A549 (cell line): ENCODE results near the gene CNTN1. TPM values are rescaled to one million over a fixed set of nuclear protein-coding genes. Genes with fewer than 3 reads are reported as not detected.

Experiments
- ATAC-seq, 2 experiments: fragments of 200-7000 bp in 1 of 2; fragments of >200 bp in 1 of 2; cut with Nextera tagmentation in 1 of 2; cut with Tn5 transposase in 1 of 2; 3 replicates each; pipeline versions ENCODE4 v1.8.0 to v1.9.1; 2018 to 2020; ENCODE audit warnings: mild to moderate bottlenecking in 1 of 2, moderate library complexity in 1 of 2
- CTCF ChIA-PET: fragments of 300-600 bp; sonication (Branson Sonifier 250); formaldehyde crosslinking; extraction: SDS; loops from one replicate; lab custom pipeline; 2021; ENCODE audit warnings: antibody characterized with exemption, inconsistent platforms; lab: Yijun Ruan, JAX
- POLR2A ChIA-PET: fragments of 350-600 bp; formaldehyde crosslinking; extraction: SDS; loops from one replicate; lab custom pipeline; 2021; ENCODE audit warnings: antibody characterized with exemption, inconsistent platforms; lab: Yijun Ruan, JAX
- DNase-seq, 2 experiments: peaks; one replicate each; pipeline versions ENCODE4 v3.0.0 to v3.0.0-alpha.2; 2011 to 2016; ENCODE audit warnings: low read depth in 1 of 2, low spot score in 1 of 2
- FAIRE-seq: peaks from 2 replicates; lab custom pipeline; 2011; peaks lifted over from hg19 to GRCh38; lab: Jason Lieb, UNC
- H3K27ac ChIP-seq, 2 experiments: fragments of >200 bp; sonication (Bioruptor Twin); formaldehyde crosslinking; 3 replicates each; pipeline ENCODE4 v1.5.1; 2016 to 2017
- H3K4me1 ChIP-seq: fragments of >200 bp; sonication (Bioruptor Twin); formaldehyde crosslinking; 3 replicates; pipeline ENCODE4 v1.6.1; 2016
- H3K4me2 ChIP-seq: fragments of >200 bp; sonication (Bioruptor Twin); formaldehyde crosslinking; 3 replicates; pipeline ENCODE4 v1.6.1; 2016
- H3K4me3 ChIP-seq: fragments of >200 bp; sonication (Bioruptor Twin); formaldehyde crosslinking; 3 replicates; pipeline ENCODE4 v1.5.1; 2016
- H3K9me3 ChIP-seq: fragments of >200 bp; sonication (Bioruptor Twin); formaldehyde crosslinking; 3 replicates; pipeline ENCODE4 v1.6.1; 2016
- CBX2 ChIP-seq: fragments of 200-600 bp; sonication (generic); IDR thresholded peaks from 2 replicates; pipeline ENCODE4 v1.6.1; 2016; ENCODE audit warnings: low read depth, mild to moderate bottlenecking, borderline replicate concordance
- CEBPB ChIP-seq, 2 experiments: fragments of >200 bp in 1 of 2; sonication (Bioruptor Twin) in 1 of 2; formaldehyde crosslinking in 1 of 2; IDR thresholded peaks; 2 replicates each; pipeline ENCODE4 v1.6.1; 2012 to 2016
- EHMT2 ChIP-seq: fragments of 200-600 bp; sonication (generic); IDR thresholded peaks from 2 replicates; pipeline ENCODE4 v1.6.1; 2016; ENCODE audit warnings: antibody characterized with exemption, low read depth, mild to moderate bottlenecking, moderate library complexity
- FOSB ChIP-seq: fragments of 250-450 bp; sonication (Bioruptor Pico); IDR thresholded peaks from 2 replicates; pipeline ENCODE4 v1.5.0; 2020; ENCODE audit warnings: mild to moderate bottlenecking, moderate library complexity
- FOSL2 ChIP-seq, 2 experiments: fragments of 450-650 bp in 1 of 2; fragments of >200 bp in 1 of 2; sonication (Bioruptor Twin) in 1 of 2; formaldehyde crosslinking; IDR thresholded peaks; 2 replicates each; pipeline versions ENCODE4 v1.5.0 to v1.6.1; 2016 to 2020; ENCODE audit warnings: mild to moderate bottlenecking in 1 of 2, moderate library complexity in 1 of 2
- GATA3 ChIP-seq: IDR thresholded peaks from 2 replicates; pipeline ENCODE4 v1.6.1; 2012; ENCODE audit warnings: borderline replicate concordance
- JUN ChIP-seq, 2 experiments: fragments of >200 bp; sonication (Bioruptor Twin); formaldehyde crosslinking; IDR thresholded peaks; 2 replicates in 1 of 2; 3 replicates in 1 of 2; pipeline ENCODE4 v1.6.1; 2016 to 2017
- KDM5A ChIP-seq: fragments of 200-600 bp; sonication (generic); IDR thresholded peaks from 2 replicates; pipeline ENCODE4 v1.6.1; 2016; ENCODE audit warnings: antibody characterized with exemption, mild to moderate bottlenecking
- NR3C1 ChIP-seq: fragments of >200 bp; sonication (Bioruptor Twin); formaldehyde crosslinking; IDR thresholded peaks from 3 replicates; pipeline ENCODE4 v1.6.1; 2017
- POLR2A ChIP-seq: IDR thresholded peaks from 2 replicates; pipeline ENCODE4 v1.6.1; 2012; ENCODE audit warnings: mild to moderate bottlenecking, low read length
- POLR2AphosphoS2 ChIP-seq: conservative IDR thresholded peaks from 2 replicates; pipeline ENCODE4 v1.6.1; 2012; ENCODE audit warnings: low read length, improper control_type of control experiment, inconsistent platforms
- RAD21 ChIP-seq, 2 experiments: fragments of >200 bp in 1 of 2; sonication (Bioruptor Twin) in 1 of 2; formaldehyde crosslinking in 1 of 2; IDR thresholded peaks in 1 of 2; conservative IDR thresholded peaks in 1 of 2; 2 replicates in 1 of 2; 3 replicates in 1 of 2; pipeline ENCODE4 v1.6.1; 2012 to 2018; ENCODE audit warnings: inconsistent platforms in 1 of 2
- RCOR1 ChIP-seq: fragments of 150-350 bp; IDR thresholded peaks from 2 replicates; pipeline ENCODE4 v1.6.1; 2014; ENCODE audit warnings: antibody characterized with exemption, low read length, low read depth
- SMC3 ChIP-seq: fragments of >200 bp; sonication (Bioruptor Twin); formaldehyde crosslinking; IDR thresholded peaks from 3 replicates; pipeline ENCODE4 v1.6.1; 2018; ENCODE audit warnings: inconsistent platforms
- TFCP2L1 ChIP-seq: fragments of 250-450 bp; sonication (Bioruptor Pico); IDR thresholded peaks from 2 replicates; pipeline ENCODE4 v1.5.0; 2021; ENCODE audit warnings: mild to moderate bottlenecking
- ZC3H11A ChIP-seq: fragments of 450-650 bp; IDR thresholded peaks from 2 replicates; pipeline ENCODE4 v1.6.1; 2014; ENCODE audit warnings: antibody characterized with exemption, mild to moderate bottlenecking
- ZSCAN20 ChIP-seq: fragments of 250-450 bp; sonication (Bioruptor Pico); IDR thresholded peaks from 2 replicates; pipeline ENCODE4 v1.8.0; 2022; ENCODE audit warnings: mild to moderate bottlenecking, moderate library complexity
- WGBS: methylation state at CpG from one replicate; pipeline ENCODE4 v1.1.6; 2017; ENCODE audit errors: missing lambda C conversion rate; 5-methylcytosine and 5-hydroxymethylcytosine counted together
- polyA plus RNA-seq, 4 experiments: library from polyadenylated mRNA; depleted of rRNA in 3 of 4; stranded (reverse); fragments of >200 nt; fragmentation: RNase III in 1 of 4; extraction: RNeasy Plus Mini Kit Qiagen cat#74134 plus additional on column Dnase treatment in 1 of 4; gene quantifications; 2 replicates in 3 of 4; 3 replicates in 1 of 4; pipeline ENCODE4 v1.2.3, GENCODE V29; 2011 to 2017
- TF ChIP-seq, protein P1 (sequence below): fragments of 250-450 bp; sonication (Bioruptor Pico); IDR thresholded peaks from 2 replicates; pipeline ENCODE4 v1.5.0; 2021; ENCODE audit warnings: mild to moderate bottlenecking, moderate library complexity, borderline replicate concordance
- TF ChIP-seq, protein P2 (sequence below): fragments of 150-350 bp; IDR thresholded peaks from 2 replicates; pipeline ENCODE4 v1.6.1; 2014; ENCODE audit warnings: low read depth, mild to moderate bottlenecking, low read length
- TF ChIP-seq, protein P3 (sequence below): fragments of 250-450 bp; sonication (Bioruptor Pico); IDR thresholded peaks from 2 replicates; pipeline ENCODE4 v1.5.0; 2020; ENCODE audit warnings: low read depth, mild to moderate bottlenecking, moderate library complexity
- TF ChIP-seq, protein P4 (sequence below): IDR thresholded peaks from 2 replicates; pipeline ENCODE4 v1.6.1; 2012; ENCODE audit warnings: low read depth, borderline replicate concordance
- TF ChIP-seq, protein P5 (sequence below): fragments of 200-600 bp; sonication (generic); IDR thresholded peaks from 2 replicates; pipeline ENCODE4 v1.6.1; 2016; ENCODE audit warnings: antibody characterized with exemption, mild to moderate bottlenecking, moderate library complexity
- TF ChIP-seq, protein P6 (sequence below): IDR thresholded peaks from 2 replicates; pipeline ENCODE4 v1.6.1; 2012

The CNTN1 gene
- polyA plus RNA-seq, 2 of the 4 experiments (the other 2 are of a cell fraction), result 69.7 to 175 TPM

DNA sequence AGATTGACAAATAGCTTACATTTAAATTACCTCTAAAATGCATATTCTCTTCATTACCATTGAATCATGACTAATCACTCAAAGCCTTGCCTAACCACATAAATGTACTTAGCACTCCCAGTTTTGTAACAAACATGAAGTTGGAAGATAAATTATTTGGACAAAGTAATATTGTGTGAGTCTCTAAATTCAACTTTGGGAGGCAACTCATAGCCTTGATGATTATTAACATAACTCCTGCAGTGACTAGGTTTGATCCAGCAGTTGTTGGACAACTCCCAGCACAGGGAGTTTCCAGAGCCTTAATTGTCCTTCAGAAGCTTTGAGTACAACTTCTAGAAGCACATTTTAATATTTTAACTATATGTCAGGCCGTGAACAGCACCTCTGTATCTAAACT is 342.4 kb downstream of the CNTN1 start:
- FAIRE-seq (no peak), ATAC-seq (no peak), DNase-seq (no peak)
- TF ChIP-seq TFCP2L1 (CRISPR knock-in tag) (no peak), POLR2AphosphoS2 (no peak), ZC3H11A (no peak), POLR2A (no peak), EHMT2 (no peak), CBX2 (no peak), KDM5A (no peak), FOSB (CRISPR knock-in tag) (no peak)
- TF ChIP-seq, protein P1, sequence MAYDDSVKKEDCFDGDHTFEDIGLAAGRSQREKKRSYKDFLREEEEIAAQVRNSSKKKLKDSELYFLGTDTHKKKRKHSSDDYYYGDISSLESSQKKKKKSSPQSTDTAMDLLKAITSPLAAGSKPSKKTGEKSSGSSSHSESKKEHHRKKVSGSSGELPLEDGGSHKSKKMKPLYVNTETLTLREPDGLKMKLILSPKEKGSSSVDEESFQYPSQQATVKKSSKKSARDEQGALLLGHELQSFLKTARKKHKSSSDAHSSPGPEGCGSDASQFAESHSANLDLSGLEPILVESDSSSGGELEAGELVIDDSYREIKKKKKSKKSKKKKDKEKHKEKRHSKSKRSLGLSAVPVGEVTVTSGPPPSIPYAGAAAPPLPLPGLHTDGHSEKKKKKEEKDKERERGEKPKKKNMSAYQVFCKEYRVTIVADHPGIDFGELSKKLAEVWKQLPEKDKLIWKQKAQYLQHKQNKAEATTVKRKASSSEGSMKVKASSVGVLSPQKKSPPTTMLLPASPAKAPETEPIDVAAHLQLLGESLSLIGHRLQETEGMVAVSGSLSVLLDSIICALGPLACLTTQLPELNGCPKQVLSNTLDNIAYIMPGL, result no peak
- TF ChIP-seq, protein P2, sequence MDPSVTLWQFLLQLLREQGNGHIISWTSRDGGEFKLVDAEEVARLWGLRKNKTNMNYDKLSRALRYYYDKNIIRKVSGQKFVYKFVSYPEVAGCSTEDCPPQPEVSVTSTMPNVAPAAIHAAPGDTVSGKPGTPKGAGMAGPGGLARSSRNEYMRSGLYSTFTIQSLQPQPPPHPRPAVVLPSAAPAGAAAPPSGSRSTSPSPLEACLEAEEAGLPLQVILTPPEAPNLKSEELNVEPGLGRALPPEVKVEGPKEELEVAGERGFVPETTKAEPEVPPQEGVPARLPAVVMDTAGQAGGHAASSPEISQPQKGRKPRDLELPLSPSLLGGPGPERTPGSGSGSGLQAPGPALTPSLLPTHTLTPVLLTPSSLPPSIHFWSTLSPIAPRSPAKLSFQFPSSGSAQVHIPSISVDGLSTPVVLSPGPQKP, result no peak
- TF ChIP-seq, protein P3, sequence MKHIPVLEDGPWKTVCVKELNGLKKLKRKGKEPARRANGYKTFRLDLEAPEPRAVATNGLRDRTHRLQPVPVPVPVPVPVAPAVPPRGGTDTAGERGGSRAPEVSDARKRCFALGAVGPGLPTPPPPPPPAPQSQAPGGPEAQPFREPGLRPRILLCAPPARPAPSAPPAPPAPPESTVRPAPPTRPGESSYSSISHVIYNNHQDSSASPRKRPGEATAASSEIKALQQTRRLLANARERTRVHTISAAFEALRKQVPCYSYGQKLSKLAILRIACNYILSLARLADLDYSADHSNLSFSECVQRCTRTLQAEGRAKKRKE (CRISPR knock-in tag), result no peak
- no peak overlapping the region for H3K4me3 ChIP-seq
- 75% methylated on average over 1 of the region's 1 CpG for WGBS
- ChIA-PET CTCF (no interaction called here), POLR2A (no interaction called here)
- no peak overlapping the region for H3K4me2 ChIP-seq
- no peaks in the 10 kb centered on the region for H3K4me1 ChIP-seq
- no peaks in the 10 kb centered on the region for H3K9me3 ChIP-seq
- no peak overlapping the region for H3K27ac ChIP-seq

DNA sequence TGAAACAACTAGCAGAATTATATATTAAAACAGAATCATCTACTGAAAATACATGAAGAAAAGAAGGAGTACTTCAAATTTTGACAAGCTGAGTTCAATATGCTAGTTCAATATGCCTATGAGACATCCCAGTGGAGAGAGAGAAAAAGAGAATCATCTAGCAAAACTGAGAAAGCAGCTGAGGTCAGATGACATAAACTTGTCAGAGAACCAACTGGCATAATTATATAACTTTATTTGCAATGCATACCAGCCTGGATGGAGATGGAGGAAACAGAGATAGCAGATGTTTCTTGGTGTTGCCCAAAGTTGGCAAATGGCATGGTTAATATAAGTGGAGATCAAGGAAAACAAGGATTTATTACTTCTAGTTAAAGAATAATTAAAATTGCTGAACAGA is 347.2 kb downstream of the CNTN1 start:
- DNase-seq (no peak), FAIRE-seq (no peak), ATAC-seq (no peak)
- no peak overlapping the region for H3K4me3 ChIP-seq
- no peaks in the 10 kb centered on the region for H3K9me3 ChIP-seq
- POLR2A ChIA-PET, result no interaction called here
- CTCF ChIA-PET, result no interaction called here
- H3K4me1 ChIP-seq, result no peaks in the 10 kb centered on the region
- TF ChIP-seq ZSCAN20 (CRISPR knock-in tag) (no peak), GATA3 (no peak), RAD21 (conservative IDR thresholded peaks at IDR 0.05 in 1 of 2, IDR thresholded peaks at IDR 0.05 in 1 of 2) (no peak), RCOR1 (no peak), NR3C1 (no peak), JUN (IDR thresholded peaks at IDR 0.05) (no peak), CEBPB (IDR thresholded peaks at IDR 0.05) (no peak), SMC3 (no peak), FOSL2 (IDR thresholded peaks at IDR 0.05) (no peak), FOSL2 (CRISPR knock-in tag; IDR thresholded peaks at IDR 0.05) (no peak)
- TF ChIP-seq, protein P4, sequence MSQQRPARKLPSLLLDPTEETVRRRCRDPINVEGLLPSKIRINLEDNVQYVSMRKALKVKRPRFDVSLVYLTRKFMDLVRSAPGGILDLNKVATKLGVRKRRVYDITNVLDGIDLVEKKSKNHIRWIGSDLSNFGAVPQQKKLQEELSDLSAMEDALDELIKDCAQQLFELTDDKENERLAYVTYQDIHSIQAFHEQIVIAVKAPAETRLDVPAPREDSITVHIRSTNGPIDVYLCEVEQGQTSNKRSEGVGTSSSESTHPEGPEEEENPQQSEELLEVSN, result no peak
- TF ChIP-seq, protein P5, sequence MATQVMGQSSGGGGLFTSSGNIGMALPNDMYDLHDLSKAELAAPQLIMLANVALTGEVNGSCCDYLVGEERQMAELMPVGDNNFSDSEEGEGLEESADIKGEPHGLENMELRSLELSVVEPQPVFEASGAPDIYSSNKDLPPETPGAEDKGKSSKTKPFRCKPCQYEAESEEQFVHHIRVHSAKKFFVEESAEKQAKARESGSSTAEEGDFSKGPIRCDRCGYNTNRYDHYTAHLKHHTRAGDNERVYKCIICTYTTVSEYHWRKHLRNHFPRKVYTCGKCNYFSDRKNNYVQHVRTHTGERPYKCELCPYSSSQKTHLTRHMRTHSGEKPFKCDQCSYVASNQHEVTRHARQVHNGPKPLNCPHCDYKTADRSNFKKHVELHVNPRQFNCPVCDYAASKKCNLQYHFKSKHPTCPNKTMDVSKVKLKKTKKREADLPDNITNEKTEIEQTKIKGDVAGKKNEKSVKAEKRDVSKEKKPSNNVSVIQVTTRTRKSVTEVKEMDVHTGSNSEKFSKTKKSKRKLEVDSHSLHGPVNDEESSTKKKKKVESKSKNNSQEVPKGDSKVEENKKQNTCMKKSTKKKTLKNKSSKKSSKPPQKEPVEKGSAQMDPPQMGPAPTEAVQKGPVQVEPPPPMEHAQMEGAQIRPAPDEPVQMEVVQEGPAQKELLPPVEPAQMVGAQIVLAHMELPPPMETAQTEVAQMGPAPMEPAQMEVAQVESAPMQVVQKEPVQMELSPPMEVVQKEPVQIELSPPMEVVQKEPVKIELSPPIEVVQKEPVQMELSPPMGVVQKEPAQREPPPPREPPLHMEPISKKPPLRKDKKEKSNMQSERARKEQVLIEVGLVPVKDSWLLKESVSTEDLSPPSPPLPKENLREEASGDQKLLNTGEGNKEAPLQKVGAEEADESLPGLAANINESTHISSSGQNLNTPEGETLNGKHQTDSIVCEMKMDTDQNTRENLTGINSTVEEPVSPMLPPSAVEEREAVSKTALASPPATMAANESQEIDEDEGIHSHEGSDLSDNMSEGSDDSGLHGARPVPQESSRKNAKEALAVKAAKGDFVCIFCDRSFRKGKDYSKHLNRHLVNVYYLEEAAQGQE, result no peak
- TF ChIP-seq, protein P1, result no peak
- TF ChIP-seq, protein P6, sequence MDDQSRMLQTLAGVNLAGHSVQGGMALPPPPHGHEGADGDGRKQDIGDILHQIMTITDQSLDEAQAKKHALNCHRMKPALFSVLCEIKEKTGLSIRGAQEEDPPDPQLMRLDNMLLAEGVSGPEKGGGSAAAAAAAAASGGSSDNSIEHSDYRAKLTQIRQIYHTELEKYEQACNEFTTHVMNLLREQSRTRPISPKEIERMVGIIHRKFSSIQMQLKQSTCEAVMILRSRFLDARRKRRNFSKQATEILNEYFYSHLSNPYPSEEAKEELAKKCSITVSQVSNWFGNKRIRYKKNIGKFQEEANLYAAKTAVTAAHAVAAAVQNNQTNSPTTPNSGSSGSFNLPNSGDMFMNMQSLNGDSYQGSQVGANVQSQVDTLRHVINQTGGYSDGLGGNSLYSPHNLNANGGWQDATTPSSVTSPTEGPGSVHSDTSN, result no peak
- no peak overlapping the region for H3K27ac ChIP-seq
- H3K4me2 ChIP-seq, result no peak overlapping the region
